Liver (tissue), 3 donors: ENCODE data around the gene NDUFB5.

ENCODE experiments used
- ATF3 ChIP-seq: IDR thresholded peaks from 2 replicates; pipeline ENCODE4 v1.6.1; 2016; ENCODE audit warnings: antibody characterized with exemption
- CTCF ChIP-seq: fragments of 150-350 bp; IDR thresholded peaks from 2 replicates; pipeline ENCODE4 v1.5.1; 2017; ENCODE audit warnings: improper control_type of control experiment, low read depth, low read length; ENCODE audit not compliant: missing input control
- EGR1 ChIP-seq, 2 donors: IDR thresholded peaks; 2 replicates each; pipeline ENCODE4 v1.6.1; 2016 to 2018; ENCODE audit warnings: antibody characterized with exemption in 2 of 2, low read depth in 2 of 2
- GABPA ChIP-seq, 2 donors: IDR thresholded peaks in 1 of 2; conservative IDR thresholded peaks in 1 of 2; 2 replicates each; pipeline ENCODE4 v1.6.1; 2016; ENCODE audit warnings: antibody characterized with exemption in 2 of 2, mild to moderate bottlenecking in 1 of 2, moderate library complexity in 1 of 2
- JUND ChIP-seq, 2 donors: IDR thresholded peaks; 2 replicates each; pipeline ENCODE4 v1.6.1; 2016; ENCODE audit warnings: antibody characterized with exemption in 2 of 2
- MAX ChIP-seq: IDR thresholded peaks from 2 replicates; pipeline ENCODE4 v1.6.1; 2016; ENCODE audit warnings: antibody characterized with exemption
- NR2F2 ChIP-seq: IDR thresholded peaks from 2 replicates; pipeline ENCODE4 v1.6.1; 2016; ENCODE audit warnings: antibody characterized with exemption
- RAD21 ChIP-seq, 2 donors: IDR thresholded peaks; 2 replicates each; pipeline ENCODE4 v1.6.1; 2016; ENCODE audit warnings: antibody characterized with exemption in 2 of 2, mild to moderate bottlenecking in 2 of 2
- SP1 ChIP-seq: IDR thresholded peaks from 2 replicates; pipeline ENCODE4 v1.6.1; 2018; ENCODE audit warnings: antibody characterized with exemption, mild to moderate bottlenecking
- TAF1 ChIP-seq: conservative IDR thresholded peaks from 2 replicates; pipeline ENCODE4 v1.6.1; 2016; ENCODE audit warnings: antibody characterized with exemption, mild to moderate bottlenecking
- donor health status: healthy.
- donor health status: healthy.

- no peak for TF ChIP-seq SP1
- no peak for TF ChIP-seq JUND (IDR thresholded peaks at IDR 0.05)
- TF ChIP-seq ATF3: no peak
- TF ChIP-seq CTCF: peak; percentile 63
- no peak for TF ChIP-seq TAF1
- peak; percentile 26 to 62 for TF ChIP-seq RAD21 (IDR thresholded peaks at IDR 0.05)
- TF ChIP-seq EGR1 (IDR thresholded peaks at IDR 0.05; ENCODE audit: low read depth in 2 of 2): no peak
- no peak for TF ChIP-seq GABPA (IDR thresholded peaks at IDR 0.05 in 1 of 2, conservative IDR thresholded peaks at IDR 0.05 in 1 of 2)
- TF ChIP-seq NR2F2: no peak
- no peak for TF ChIP-seq MAX
These were observed 41.3 kb upstream of the NDUFB5 start for GRCh38 chr3:179563271-179563783.
